ENCODE results near the gene IRF8. TPM values are rescaled to one million over a fixed set of nuclear protein-coding genes. Genes with fewer than 3 reads are reported as not detected.
A peak's percentile ranks its signal among the peaks of the same experiment; 100 is the strongest.
"Not testable (repeated sequence)": the region's sequence is repeated elsewhere in the genome, so short reads cannot be mapped to it uniquely, and the experiment has no call there.

The IRF8 gene
- total RNA-seq, 1 experiment from 2014 or later, result not detected

GRCh38 chr16:85888405-85889331 is 10.3 kb upstream of the IRF8 start:
- DNase-seq (ENCODE audit: low spot score), result no peak
- in situ Hi-C loops (cut with HindIII; ENCODE audit: low sequenced_read_pairs), result no loop called here

GRCh38 chr16:85891033-85891775 is 7.8 kb upstream of the IRF8 start:
- in situ Hi-C loops (cut with HindIII; ENCODE audit: low sequenced_read_pairs), result no loop called here
- no peak for DNase-seq (ENCODE audit: low spot score)

DNA sequence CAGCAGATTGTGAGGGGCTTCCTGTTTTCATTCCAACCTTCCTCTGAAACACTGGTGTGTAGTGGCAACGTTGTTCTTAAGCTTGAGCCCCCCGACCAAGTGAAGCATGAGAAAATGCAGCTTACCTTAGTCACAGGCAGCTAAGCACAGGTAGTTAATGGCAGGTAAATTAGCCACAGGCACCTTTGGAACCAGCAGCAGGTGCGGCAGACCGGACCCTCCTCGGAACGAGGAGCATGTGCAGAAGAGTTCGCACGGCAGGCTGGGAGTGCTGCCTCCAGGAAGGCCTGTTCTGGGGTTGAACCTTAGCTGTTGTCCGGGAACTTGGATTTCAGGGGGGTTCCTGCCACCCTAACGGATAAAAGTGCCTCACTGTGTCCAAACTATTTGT is 7.2 kb upstream of the IRF8 start:
- DNase-seq (ENCODE audit: low spot score), result no peak
- in situ Hi-C loops (cut with HindIII; ENCODE audit: low sequenced_read_pairs), result no loop called here

DNA sequence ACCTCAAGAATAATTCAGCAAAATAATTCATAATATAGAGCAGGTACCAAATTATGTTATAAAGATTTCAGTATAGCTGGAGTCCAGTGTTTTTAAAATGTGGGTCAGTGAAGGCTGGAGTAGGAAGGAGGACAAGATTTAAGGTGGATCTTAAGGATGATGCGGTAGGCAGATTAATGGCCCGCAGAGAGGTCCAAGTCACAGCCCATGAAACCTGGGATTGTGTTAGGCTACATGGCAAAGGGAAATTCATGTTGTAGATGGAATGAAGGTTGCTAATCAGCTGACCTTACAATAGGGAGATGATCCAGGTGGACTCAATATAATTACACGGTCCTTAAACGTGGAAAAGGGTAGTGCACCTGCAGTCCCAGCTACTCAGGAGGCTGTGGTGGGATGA is 6.2 kb upstream of the IRF8 start:
- no peak for DNase-seq (ENCODE audit: low spot score)
- in situ Hi-C loops (cut with HindIII; ENCODE audit: low sequenced_read_pairs), result no loop called here

DNA sequence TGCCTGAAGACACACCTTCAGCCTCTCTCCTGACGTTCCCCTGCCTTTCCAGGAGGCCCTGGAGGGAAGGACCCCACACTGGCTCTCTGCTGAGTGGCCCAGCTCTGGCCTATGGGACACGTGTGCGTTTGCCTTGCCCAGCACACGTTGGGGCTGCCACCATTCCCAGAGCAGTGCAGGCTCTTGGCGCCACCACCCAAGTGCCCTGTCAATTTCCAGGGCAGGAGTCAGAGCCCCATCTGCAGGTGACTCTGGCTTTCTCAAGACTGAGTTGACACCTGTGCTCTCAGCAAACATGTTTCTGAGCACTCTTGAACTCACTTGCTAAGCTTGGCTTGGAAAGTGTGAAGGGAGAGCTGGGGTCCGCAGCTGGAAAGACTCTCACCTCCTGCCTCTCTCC is 4.7 kb upstream of the IRF8 start:
- no peak for DNase-seq (ENCODE audit: low spot score)
- in situ Hi-C loops (cut with HindIII; ENCODE audit: low sequenced_read_pairs), result no loop called here

- DNase-seq (ENCODE audit: low spot score), result no peak
- in situ Hi-C loops (cut with HindIII; ENCODE audit: low sequenced_read_pairs), result no loop called here
These were observed 1.6 kb upstream of the IRF8 start for GRCh38 chr16:85897382-85897781.

DNA sequence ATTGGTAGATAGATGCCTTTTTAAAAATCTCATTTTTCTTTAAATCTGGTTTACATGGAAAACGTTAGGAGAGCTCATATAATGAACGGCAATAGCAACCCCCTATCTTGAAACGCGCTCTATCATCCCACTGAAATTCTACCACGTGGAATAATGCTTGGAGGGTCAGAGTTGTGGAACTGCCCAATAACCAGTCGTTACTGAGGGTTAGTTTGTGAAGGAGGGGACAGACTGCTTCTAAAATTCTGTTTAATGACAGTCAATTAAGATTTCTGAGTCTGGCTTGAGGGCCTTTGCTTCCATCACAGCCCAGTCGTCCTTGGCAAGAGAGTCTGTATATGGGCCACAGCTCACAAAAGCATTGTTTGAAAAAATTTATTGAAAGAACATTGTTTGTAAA is 482 bp downstream of the IRF8 start:
- in situ Hi-C loops (cut with HindIII; ENCODE audit: low sequenced_read_pairs), result no loop called here
- DNase-seq (ENCODE audit: low spot score), result no peak

DNA sequence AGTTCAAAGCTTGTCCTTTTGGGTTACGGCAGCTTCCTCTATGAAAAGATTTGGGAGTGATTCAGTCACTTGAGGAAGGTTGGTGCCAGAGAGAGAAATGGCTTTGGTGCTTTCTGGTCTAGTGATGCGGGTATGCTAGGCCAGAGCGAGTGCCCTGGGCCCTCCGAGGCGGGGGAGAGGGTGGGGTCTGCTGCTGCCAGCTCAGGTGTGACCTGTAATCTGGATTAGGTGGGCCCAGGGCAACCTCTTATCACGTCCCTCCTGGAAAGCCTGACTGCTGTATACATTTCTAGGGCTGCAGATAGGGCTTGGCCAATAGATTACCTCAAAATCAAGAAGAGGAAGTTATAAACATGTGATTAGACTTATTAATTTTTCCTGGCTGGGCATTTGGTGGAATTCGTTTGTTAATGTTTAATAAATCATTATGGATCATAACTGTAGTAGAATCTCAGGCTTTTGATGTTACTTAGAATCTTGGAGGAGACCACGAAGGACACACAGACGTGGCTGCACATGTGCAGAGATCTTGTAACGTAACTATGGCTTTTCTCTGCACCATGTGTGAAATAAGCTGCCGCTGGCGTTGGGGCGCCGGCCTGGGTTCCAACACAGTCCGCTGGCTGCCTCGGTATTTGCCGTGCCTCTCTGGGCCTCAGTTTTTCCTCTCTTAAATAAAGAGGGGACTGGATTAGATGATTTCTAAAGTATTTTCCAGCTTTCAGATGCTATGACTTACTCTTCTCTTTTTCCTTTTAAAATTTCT is 1.2 kb downstream of the IRF8 start:
- no peak for DNase-seq (ENCODE audit: low spot score)
- in situ Hi-C loops (cut with HindIII; ENCODE audit: low sequenced_read_pairs), result no loop called here

DNA sequence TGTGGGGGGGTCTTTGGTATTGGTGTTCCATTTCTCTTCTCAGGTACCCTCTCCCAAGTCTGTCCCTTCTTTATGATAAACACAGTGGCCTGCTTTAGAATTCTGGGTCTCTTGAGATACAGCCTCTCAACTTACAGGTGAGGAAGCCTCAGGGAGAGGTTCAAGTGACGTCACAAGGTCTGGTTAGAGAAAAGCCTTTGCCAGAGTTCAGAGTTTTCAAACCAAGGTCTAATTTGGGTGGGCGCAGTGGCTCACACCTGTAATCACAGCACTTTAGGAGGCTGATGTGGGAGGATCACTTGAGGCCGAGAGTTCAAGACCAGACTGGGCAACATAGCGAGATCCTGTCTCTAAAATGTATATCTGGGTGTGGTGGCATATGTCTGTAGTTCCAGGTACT is 2.1 kb downstream of the IRF8 start:
- in situ Hi-C loops (cut with HindIII; ENCODE audit: low sequenced_read_pairs), result no loop called here
- DNase-seq (ENCODE audit: low spot score), result no peak

DNA sequence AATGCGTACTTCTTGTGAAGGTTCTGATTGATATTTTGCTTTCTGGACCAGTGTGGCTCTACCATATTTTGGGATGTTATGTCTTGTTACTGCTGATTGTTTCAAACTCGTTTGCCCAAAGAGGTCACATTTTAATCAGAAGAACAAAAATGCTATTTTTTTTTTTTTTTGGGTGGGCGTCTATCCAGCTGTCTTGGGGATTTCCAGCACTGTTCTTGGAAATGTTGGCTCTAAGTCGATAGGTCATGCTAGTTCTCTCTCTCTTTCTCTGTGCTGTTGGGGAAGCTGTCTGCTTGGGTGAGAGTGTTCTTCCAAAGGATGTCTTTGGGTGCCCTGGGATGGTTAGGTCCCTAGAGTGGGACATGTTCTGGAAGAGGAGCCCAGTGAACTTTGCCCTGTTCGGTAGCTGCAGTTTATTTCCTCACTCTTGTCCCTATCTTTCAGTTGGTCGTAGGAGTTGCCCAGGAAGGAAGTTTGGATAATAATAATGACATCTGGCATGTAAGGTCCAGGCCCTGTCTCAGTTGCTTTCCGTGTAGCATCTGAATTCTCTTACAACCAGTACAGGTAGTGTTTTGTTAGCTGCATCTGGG is 2.9 kb downstream of the IRF8 start:
- DNase-seq (ENCODE audit: low spot score), result no peak
- in situ Hi-C loops (cut with HindIII; ENCODE audit: low sequenced_read_pairs), result no loop called here

GRCh38 chr16:85902366-85903155 is 3.6 kb downstream of the IRF8 start:
- peak; percentile 30 for DNase-seq (ENCODE audit: low spot score)
- in situ Hi-C loops (cut with HindIII; ENCODE audit: low sequenced_read_pairs), result no loop called here

DNA sequence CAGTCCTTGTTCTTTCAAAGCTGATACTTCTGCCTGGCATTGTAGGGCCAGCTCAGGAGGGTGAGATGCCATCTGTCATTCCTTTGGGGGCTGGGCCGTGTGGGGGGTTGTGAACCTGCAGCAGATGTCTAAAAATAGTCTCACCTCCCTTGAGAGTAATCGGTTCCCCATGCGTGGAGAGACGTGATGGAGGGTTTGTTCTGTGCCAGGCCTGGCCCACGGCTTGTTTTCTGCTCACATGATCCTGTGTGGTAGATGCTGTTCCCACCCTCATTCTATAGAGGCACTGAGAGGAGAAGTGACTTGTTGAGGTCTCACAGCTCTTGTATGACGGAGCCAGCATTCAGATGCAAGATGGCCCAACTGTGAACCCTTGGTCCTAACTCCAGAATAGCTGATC is 4.6 kb downstream of the IRF8 start:
- in situ Hi-C loops (cut with HindIII; ENCODE audit: low sequenced_read_pairs), result no loop called here
- DNase-seq (ENCODE audit: low spot score), result peak; percentile 40

DNA sequence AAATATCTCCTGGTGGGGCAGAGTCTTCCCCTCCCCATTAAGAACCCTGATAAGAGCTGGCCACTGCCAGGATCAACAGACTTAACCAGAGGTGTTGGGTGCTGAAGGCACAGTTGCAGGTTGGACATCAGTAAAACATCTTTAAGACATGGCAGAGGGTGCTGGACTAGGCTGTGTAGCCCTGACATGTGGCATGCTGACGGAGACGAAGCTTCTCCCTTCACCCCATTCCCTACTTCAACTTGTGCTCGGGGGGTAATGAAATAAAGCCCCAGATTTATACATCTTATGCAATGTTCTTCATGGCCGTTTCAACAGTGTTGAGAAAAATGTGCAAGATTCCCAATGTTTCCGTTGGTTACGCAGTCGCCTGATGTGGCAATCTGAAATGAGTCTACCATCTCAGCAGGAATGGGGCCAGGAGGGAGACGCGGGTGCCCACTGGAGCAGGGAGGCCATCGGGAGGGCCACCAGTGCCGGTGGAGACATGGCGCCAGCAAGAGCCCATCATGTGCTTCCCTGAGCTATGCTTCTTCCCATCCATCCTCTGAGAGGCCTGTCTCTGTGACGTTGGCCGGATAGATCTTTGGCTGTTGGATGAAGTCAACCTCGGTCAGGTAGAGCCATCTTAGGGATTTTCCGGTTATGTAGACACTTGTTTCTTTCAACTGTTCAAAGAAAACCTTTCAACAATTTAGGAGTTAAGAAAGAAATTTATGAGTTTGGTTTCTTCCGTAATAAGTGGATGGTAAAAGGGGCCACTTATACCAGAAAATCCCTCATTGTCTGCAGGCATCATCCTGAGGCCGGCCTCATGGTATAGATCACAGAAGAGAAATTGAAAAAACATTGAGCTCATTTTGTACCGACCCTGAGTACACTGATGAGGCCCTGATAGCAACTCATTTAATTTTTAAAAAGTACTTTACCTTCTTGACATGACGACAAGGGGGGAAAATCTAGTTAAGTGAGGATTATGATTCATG is 6.4 kb downstream of the IRF8 start:
- in situ Hi-C loops (cut with HindIII; ENCODE audit: low sequenced_read_pairs), result no loop called here
- DNase-seq (ENCODE audit: low spot score), result no peak

DNA sequence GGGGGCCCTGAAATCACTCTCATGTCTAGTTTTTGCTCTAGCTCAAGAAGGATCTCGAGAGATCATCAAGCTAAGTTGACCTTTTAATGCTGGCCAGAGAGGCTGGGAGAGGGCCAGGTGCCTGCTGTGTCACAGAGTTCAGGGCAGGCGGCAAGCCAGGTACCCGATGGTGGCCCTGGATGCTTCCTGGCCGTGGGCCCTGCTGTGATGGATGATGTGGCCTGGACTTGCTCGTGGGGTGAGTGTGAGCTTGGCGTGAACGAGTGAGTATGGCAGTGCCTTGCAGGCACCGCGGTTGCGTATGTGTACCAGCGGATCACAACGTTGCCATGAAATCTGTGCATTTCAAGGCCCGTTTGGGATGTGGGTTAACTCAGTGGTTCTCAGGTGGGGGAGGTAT is 7.4 kb downstream of the IRF8 start:
- in situ Hi-C loops (cut with HindIII; ENCODE audit: low sequenced_read_pairs), result no loop called here
- DNase-seq (ENCODE audit: low spot score), result peak; percentile 72

DNA sequence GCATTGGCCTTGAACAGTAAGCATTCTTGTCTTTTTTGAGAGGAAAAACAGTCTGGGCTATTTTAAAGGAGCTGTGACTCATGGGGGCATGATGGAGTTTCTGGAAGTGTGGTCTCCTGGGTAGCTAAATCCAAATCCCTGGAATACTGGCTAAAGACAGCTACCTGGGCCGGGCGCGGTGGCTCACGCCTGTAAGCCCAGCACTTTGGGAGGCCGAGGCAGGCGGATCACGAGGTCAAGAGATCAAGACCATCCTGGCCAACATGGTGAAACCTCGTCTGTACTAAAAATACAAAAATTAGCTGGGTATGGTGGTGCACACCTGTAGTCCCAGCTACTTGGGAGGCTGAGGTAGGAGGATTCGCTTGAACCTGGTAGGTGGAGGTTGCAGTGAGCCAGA is 8.3 kb downstream of the IRF8 start:
- DNase-seq (ENCODE audit: low spot score); in situ Hi-C loops (cut with HindIII; ENCODE audit: low sequenced_read_pairs): not testable (repeated sequence)

GRCh38 chr16:85908444-85908843 is 9.5 kb downstream of the IRF8 start:
- in situ Hi-C loops (cut with HindIII; ENCODE audit: low sequenced_read_pairs), result no loop called here
- no peak for DNase-seq (ENCODE audit: low spot score)

DNA sequence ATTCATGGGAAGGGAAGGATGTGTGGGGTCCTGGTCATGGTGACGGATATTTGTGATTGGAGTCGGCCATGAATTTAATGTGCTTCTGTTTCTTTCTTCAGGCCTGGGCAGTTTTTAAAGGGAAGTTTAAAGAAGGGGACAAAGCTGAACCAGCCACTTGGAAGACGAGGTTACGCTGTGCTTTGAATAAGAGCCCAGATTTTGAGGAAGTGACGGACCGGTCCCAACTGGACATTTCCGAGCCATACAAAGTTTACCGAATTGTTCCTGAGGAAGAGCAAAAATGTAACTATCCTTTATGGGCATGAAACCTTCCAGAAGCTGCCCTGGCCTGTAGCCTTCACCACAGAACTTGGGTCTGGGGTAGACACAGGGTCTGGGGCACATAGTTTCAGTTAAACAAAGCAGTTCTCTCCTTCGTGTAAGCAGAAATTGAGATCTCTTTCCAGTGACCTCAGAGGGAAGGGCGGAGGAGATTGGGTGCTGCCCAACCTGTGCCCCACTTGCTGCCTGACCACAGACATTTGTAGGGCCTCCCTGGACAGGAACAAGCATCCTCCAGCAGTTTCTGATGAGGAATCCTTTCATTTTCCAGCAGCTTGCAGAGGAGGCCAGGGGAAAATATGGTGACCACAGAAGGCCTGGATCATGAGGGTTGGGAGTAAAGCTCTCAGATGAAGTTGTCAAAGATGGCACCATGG is 10.1 kb downstream of the IRF8 start:
- in situ Hi-C loops (cut with HindIII; ENCODE audit: low sequenced_read_pairs), result no loop called here
- no peak for DNase-seq (ENCODE audit: low spot score)
